PC-9 (cell line): Measurements from ENCODE around the gene ARGLU1. TPM values are rescaled to one million over a fixed set of nuclear protein-coding genes. Genes with fewer than 3 reads are reported as not detected.
A peak's percentile ranks its signal among the peaks of the same experiment; 100 is the strongest.

ENCODE experiments used
- BruUV-seq: library from RNA; stranded (reverse); fragments of 400-500 nt; replicated peaks from 2 replicates; lab custom pipeline; 2021; lab: Mats Ljungman, UMichigan
- CTCF ChIA-PET: fragments of 300-600 bp; sonication (Branson Sonifier 250); formaldehyde crosslinking; loops from one replicate; lab custom pipeline; 2022; ENCODE audit warnings: antibody characterized with exemption; lab: Charles Lee
- POLR2A ChIA-PET: fragments of 300-600 bp; sonication (Branson Sonifier 250); formaldehyde crosslinking; loops from one replicate; lab custom pipeline; 2022; ENCODE audit warnings: antibody characterized with exemption; ENCODE audit not compliant: unreplicated experiment; lab: Charles Lee
- DNase-seq, 2 experiments: peaks; one replicate each; pipeline versions ENCODE4 v3.0.0 to v3.0.0-alpha.2; 2015 to 2022; ENCODE audit warnings: mixed read lengths in 1 of 2
- H2AFZ ChIP-seq: fragments of 200-600 bp; sonication (generic); 2 replicates; pipeline ENCODE4 v1.8.1; 2017; ENCODE audit warnings: antibody characterized with exemption
- H3F3A ChIP-seq: fragments of 200-600 bp; sonication (generic); 2 replicates; pipeline ENCODE4 v1.8.1; 2017; ENCODE audit warnings: antibody characterized with exemption, mild to moderate bottlenecking, low read depth; ENCODE audit not compliant: insufficient read depth
- H3K27ac ChIP-seq: fragments of 200-600 bp; sonication (generic); 2 replicates; pipeline ENCODE4 v1.6.1; 2016; ENCODE audit warnings: mixed run types
- H3K27me3 ChIP-seq: fragments of 200-600 bp; sonication (generic); 2 replicates; pipeline ENCODE4 v1.6.1; 2016; ENCODE audit warnings: low read depth, mixed run types; ENCODE audit not compliant: insufficient read depth
- H3K36me3 ChIP-seq: fragments of 200-600 bp; sonication (generic); 2 replicates; pipeline ENCODE4 v1.6.1; 2016; ENCODE audit warnings: low read depth, mixed run types
- H3K4me1 ChIP-seq: fragments of 200-600 bp; sonication (generic); replicated peaks from 2 replicates; pipeline ENCODE4 v1.6.1; 2016; ENCODE audit warnings: mixed run types; ENCODE audit not compliant: insufficient read depth
- H3K4me2 ChIP-seq: fragments of 200-600 bp; sonication (generic); 2 replicates; pipeline ENCODE4 v1.6.1; 2017; ENCODE audit warnings: mixed run types
- H3K4me3 ChIP-seq: fragments of 200-600 bp; sonication (generic); 2 replicates; pipeline ENCODE4 v1.6.1; 2016; ENCODE audit warnings: mixed run types
- H3K79me2 ChIP-seq: fragments of 200-600 bp; sonication (generic); 2 replicates; pipeline ENCODE4 v1.6.1; 2017; ENCODE audit warnings: low read depth, mixed run types
- H3K9me2 ChIP-seq: fragments of 200-600 bp; sonication (generic); 2 replicates; pipeline ENCODE4 v1.8.1; 2017; ENCODE audit warnings: mild to moderate bottlenecking; ENCODE audit not compliant: insufficient read depth
- H3K9me3 ChIP-seq: fragments of 200-600 bp; sonication (generic); 2 replicates; pipeline ENCODE4 v1.8.1; 2016; ENCODE audit warnings: low read depth; ENCODE audit not compliant: insufficient read depth
- H4K20me1 ChIP-seq: fragments of 200-600 bp; sonication (generic); 2 replicates; pipeline ENCODE4 v1.8.1; 2017; ENCODE audit not compliant: insufficient read depth
- CTCF ChIP-seq: fragments of 200-600 bp; sonication (generic); conservative IDR thresholded peaks from 2 replicates; pipeline ENCODE4 v1.6.1; 2017; ENCODE audit warnings: mixed run types, antibody characterized with exemption, mild to moderate bottlenecking, moderate library complexity
- EZH2 ChIP-seq: fragments of 200-600 bp; sonication (generic); IDR thresholded peaks from 2 replicates; pipeline ENCODE4 v1.8.0; 2017; ENCODE audit warnings: antibody characterized with exemption, low read depth
- intact Hi-C: fragments of 100-400 bp; cut with micrococcal nuclease; formaldehyde crosslinking; loops from one replicate; pipeline ENCODE4 v1.10.0; 2022; ENCODE audit not compliant: unreplicated experiment
- total RNA-seq: library from RNA; stranded (reverse); gene quantifications from 2 replicates; pipeline ENCODE4 v1.2.3, GENCODE V29; 2021

Gene ARGLU1
- total RNA-seq, 1 experiment from 2014 or later = 89.2 TPM

GRCh38 chr13:106566641-106567473, 1.1 kb downstream of the ARGLU1 start:
- TF ChIP-seq CTCF (no peak), EZH2 (no peak)
- Histone ChIP-seq H3F3A (0 out of 2 replicates have a peak, but pooled peaks cover 4% of the 10 kb centered on the region), H3K4me3 (peak overlapping the region; percentile 69), H3K79me2 (peaks cover 60% of the 10 kb centered on the region), H3K4me1 (peaks cover 31% of the 10 kb centered on the region), H2AFZ (peak overlapping the region; percentile 83; the same call in 1 of the 2 replicates), H3K27ac (peak overlapping the region; percentile 60; the same call in 1 of the 2 replicates), H4K20me1 (peaks cover 51% of the 10 kb centered on the region), H3K9me2 (no peaks in the 10 kb centered on the region), H3K36me3 (no peaks in the 10 kb centered on the region), H3K9me3 (no peaks in the 10 kb centered on the region), H3K27me3 (no peaks in the 10 kb centered on the region), H3K4me2 (peak overlapping the region; percentile 88)
- peak; percentile 23 to 51 for DNase-seq
- intact Hi-C loops = loop anchor here (10.0 kb wide), 1 partner anchor 198 kb away; no protein-coding TSS in a partner anchor
- POLR2A ChIA-PET = interaction anchor here (0.6 kb wide), 1 partner anchor 417 kb away, joined by 4 read pairs; no protein-coding TSS in a partner anchor
- CTCF ChIA-PET = no interaction called here
- BruUV-seq = TSS peak; percentile 34

GRCh38 chr13:106565127-106565775, 2.7 kb downstream of the ARGLU1 start:
- Histone ChIP-seq H3F3A (peaks cover 4% of the 10 kb centered on the region; the same call in 1 of the 2 replicates), H3K9me2 (no peaks in the 10 kb centered on the region), H4K20me1 (peaks cover 67% of the 10 kb centered on the region), H3K4me3 (peak overlapping the region; percentile 69), H3K27me3 (no peaks in the 10 kb centered on the region), H2AFZ (no peak overlapping the region), H3K79me2 (peaks cover 76% of the 10 kb centered on the region), H3K4me1 (peaks cover 31% of the 10 kb centered on the region), H3K27ac (0 out of 2 replicates have a peak overlapping the region, but pooled peaks have one; percentile 1), H3K4me2 (peak overlapping the region; percentile 88), H3K9me3 (no peaks in the 10 kb centered on the region), H3K36me3 (no peaks in the 10 kb centered on the region)
- ChIA-PET CTCF (no interaction called here), POLR2A (interaction anchor here (0.5 kb wide), 1 partner anchor 347 kb away, joined by 11 read pairs; no protein-coding TSS in a partner anchor)
- no peak for DNase-seq
- BruUV-seq = no TSS peak
- TF ChIP-seq EZH2 (no peak), CTCF (no peak)
- intact Hi-C loops = loop anchor here (10.0 kb wide), 1 partner anchor 200 kb away; no protein-coding TSS in a partner anchor

- no peak overlapping the region for H2AFZ ChIP-seq
- H3K27ac ChIP-seq = no peak overlapping the region
- H3K9me2 ChIP-seq = no peaks in the 10 kb centered on the region
- peaks cover 99% of the 10 kb centered on the region for H3K79me2 ChIP-seq
- H3K9me3 ChIP-seq = no peaks in the 10 kb centered on the region
- peaks cover 27% of the 10 kb centered on the region for H3K4me1 ChIP-seq
- peaks cover 4% of the 10 kb centered on the region; the same call in 1 of the 2 replicates for H3F3A ChIP-seq
- BruUV-seq = no TSS peak
- peaks cover 96% of the 10 kb centered on the region for H4K20me1 ChIP-seq
- H3K27me3 ChIP-seq = no peaks in the 10 kb centered on the region
- H3K36me3 ChIP-seq = peaks cover 24% of the 10 kb centered on the region
- no peak for DNase-seq
- no peak overlapping the region for H3K4me2 ChIP-seq
- POLR2A ChIA-PET = no interaction called here
- intact Hi-C loops = loop anchor here (10.0 kb wide), 1 partner anchor 202 kb away; no protein-coding TSS in a partner anchor
- no peak for TF ChIP-seq EZH2
- no peak for TF ChIP-seq CTCF
- no peak overlapping the region for H3K4me3 ChIP-seq
- CTCF ChIA-PET = no interaction called here
These were observed 5.6 kb downstream of the ARGLU1 start for GRCh38 chr13:106562301-106562700.
